ENCODE data around the gene RPAP2. TPM values are rescaled to one million over a fixed set of nuclear protein-coding genes. Genes with fewer than 3 reads are reported as not detected.

RPAP2 gene
- total RNA-seq, 1 experiment from 2014 or later, result 28.1 TPM

GRCh38 chr1:92262516-92262915, 36.3 kb upstream of the RPAP2 start:
- Histone ChIP-seq H2AFZ (ENCODE audit: low read depth, low read length, poor library complexity, severe bottlenecking) (no peak overlapping the region), H3K79me2 (ENCODE audit: insufficient read depth, low read length) (no peaks in the 10 kb centered on the region), H3K36me3 (ENCODE audit: control insufficient read depth in 1 of 2, insufficient read depth in 2 of 2, low read length in 2 of 2) (peaks cover 4% of the 10 kb centered on the region in 2 experiments; a peak in 2 of 4 replicates), H3K4me1 (ENCODE audit: control insufficient read depth in 1 of 2, insufficient read depth in 2 of 2, low read length in 2 of 2) (no peaks in the 10 kb centered on the region), H3K27me3 (ENCODE audit: insufficient read depth, low read length) (no peaks in the 10 kb centered on the region), H3K9ac (ENCODE audit: low read length) (no peak overlapping the region), H3K4me3 (replicated peaks in 1 of 2; ENCODE audit: low read depth in 1 of 2, low read length in 2 of 2) (no peak overlapping the region), H3K4me2 (ENCODE audit: low read length) (no peak overlapping the region), H3K9me3 (ENCODE audit: control insufficient read depth in 1 of 2, insufficient read depth in 1 of 2, low read depth in 1 of 2, low read length in 2 of 2) (no peaks in the 10 kb centered on the region), H3K27ac (ENCODE audit: low read depth, low read length) (no peak overlapping the region), H3K9me2 (ENCODE audit: insufficient read depth) (no peaks in the 10 kb centered on the region), H4K20me1 (ENCODE audit: insufficient read depth) (no peaks in the 10 kb centered on the region)
- intact Hi-C loops (cut with micrococcal nuclease), result no loop called here
- no peak for DNase-seq (ENCODE audit: low read depth, low spot score)
- ChIA-PET POLR2A (no interaction called here), RAD21 (ENCODE audit: low non-redundant PET in 1 of 2, low total read pairs in 2 of 2, uncharacterized antibody in 2 of 2, unreplicated experiment in 2 of 2) (no interaction called here), CTCF (no interaction called here)
- TF ChIP-seq FOSL1 (IDR thresholded peaks at IDR 0.05; ENCODE audit: low read depth) (no peak), ZBTB33 (IDR thresholded peaks at IDR 0.05; ENCODE audit: extremely low read depth, insufficient replicate concordance, low read length) (no peak), POLR2A (IDR thresholded peaks at IDR 0.05; ENCODE audit: borderline replicate concordance, extremely low read depth, insufficient read depth, insufficient read length) (no peak), ZFX (IDR thresholded peaks at IDR 0.05) (no peak), SRF (IDR thresholded peaks at IDR 0.05; ENCODE audit: low read depth) (no peak), TCF7L2 (IDR thresholded peaks at IDR 0.05; ENCODE audit: borderline replicate concordance, extremely low read depth, insufficient read depth, insufficient read length) (no peak), CBX3 (IDR thresholded peaks at IDR 0.05; ENCODE audit: low read depth) (no peak), EGR1 (IDR thresholded peaks at IDR 0.05; ENCODE audit: low read depth) (no peak), YY1 (IDR thresholded peaks at IDR 0.05; ENCODE audit: extremely low read depth, insufficient replicate concordance, low read depth, low read length) (no peak), ZNF274 (IDR thresholded peaks at IDR 0.05; ENCODE audit: low read depth, low read length) (no peak), CEBPB (IDR thresholded peaks at IDR 0.05; ENCODE audit: low read depth) (no peak), EZH2phosphoT487 (IDR thresholded peaks at IDR 0.05; ENCODE audit: borderline replicate concordance) (no peak), MAX (IDR thresholded peaks at IDR 0.05) (no peak), ATF3 (IDR thresholded peaks at IDR 0.05) (no peak), POLR2AphosphoS5 (IDR thresholded peaks at IDR 0.05; ENCODE audit: low read depth, low read length) (no peak)
- BruUV-seq (replicated peaks), result no TSS peak
- no peak for ATAC-seq
